ENCODE data around the gene HIVEP1. TPM values are rescaled to one million over a fixed set of nuclear protein-coding genes. Genes with fewer than 3 reads are reported as not detected.

The HIVEP1 gene
- total and polyA plus RNA-seq, 2 of the 13 experiments (the other 11 are each of a cell fraction or from before 2014, with no cell fraction given), result 7.4 to 9.9 TPM

- no peak for TF ChIP-seq CTCF (CRISPR knock-in tag; IDR thresholded peaks at IDR 0.05)
- peak; percentile 26; the same call in 1 of the 2 replicates for TF ChIP-seq IKZF5 (CRISPR knock-in tag; IDR thresholded peaks at IDR 0.05)
- TF ChIP-seq ZFP36L1 (CRISPR knock-in tag; IDR thresholded peaks at IDR 0.05), result no peak; the same call in 1 of the 2 replicates
- TF ChIP-seq SMAD9 (CRISPR knock-in tag; IDR thresholded peaks at IDR 0.05), result no peak
- TF ChIP-seq ARNT2 (CRISPR knock-in tag; IDR thresholded peaks at IDR 0.05; ENCODE audit: low read depth), result no peak
- TF ChIP-seq DR1 (CRISPR knock-in tag; IDR thresholded peaks at IDR 0.05), result peak; percentile 62; the same call in 1 of the 2 replicates
- no peak for TF ChIP-seq ELK4 (CRISPR knock-in tag; IDR thresholded peaks at IDR 0.05; ENCODE audit: borderline replicate concordance)
- TF ChIP-seq ZGPAT (CRISPR knock-in tag; IDR thresholded peaks at IDR 0.05), result no peak; the same call in 1 of the 2 replicates
- no peak for TF ChIP-seq NBN (conservative IDR thresholded peaks at IDR 0.05)
- TF ChIP-seq NR0B2 (CRISPR knock-in tag; IDR thresholded peaks at IDR 0.05), result no peak
- TF ChIP-seq AFF4 (CRISPR knock-in tag; IDR thresholded peaks at IDR 0.05), result no peak
- peak; percentile 88 for TF ChIP-seq KMT2A (CRISPR knock-in tag; IDR thresholded peaks at IDR 0.05)
- peak; percentile 92 for TF ChIP-seq ARID4A (CRISPR knock-in tag; IDR thresholded peaks at IDR 0.05; ENCODE audit: borderline replicate concordance)
Observed at GRCh38 chr6:12008366-12009179, 3.5 kb upstream of the HIVEP1 start (continued).

Measured in HepG2 (cell line).